ENCODE data around the gene ADAM22. TPM values are rescaled to one million over a fixed set of nuclear protein-coding genes. Genes with fewer than 3 reads are reported as not detected.

ADAM22 gene
- total RNA-seq, 4 donors from 2014 or later: 3.6 to 8.6 (median 5.1) TPM

- Histone ChIP-seq H3K4me3 (peak overlapping the region in 2 of 4 donors; percentile 92 to 93), H3K27ac (peak overlapping the region; percentile 4 to 94 (median 86)), H3K36me3 (peaks cover 0 to 40% (median 0%) of the 10 kb centered on the region in 3 donors), H3K9me3 (no peaks in the 10 kb centered on the region), H3K27me3 (no peaks in the 10 kb centered on the region), H3K4me1 (peaks cover 4 to 44% (median 12%) of the 10 kb centered on the region in 4 donors)
- 15 to 38% methylated on average over 1 of the region's 1 CpG for WGBS, 2 donors
- DNase-seq (ENCODE audit: low spot score in 2 of 2): no peak
- TF ChIP-seq CTCF (IDR thresholded peaks at IDR 0.05) (no peak), POLR2A (IDR thresholded peaks at IDR 0.05) (no peak), EP300 (IDR thresholded peaks at IDR 0.05) (no peak)
Observed at GRCh38 chr7:88217675-88218428, 283.8 kb downstream of the ADAM22 start.

GRCh38 chr7:88218429-88218745, 284.3 kb downstream of the ADAM22 start:
- no peak for TF ChIP-seq EP300 (IDR thresholded peaks at IDR 0.05)
- TF ChIP-seq CTCF (IDR thresholded peaks at IDR 0.05): no peak
- no peak for TF ChIP-seq POLR2A (IDR thresholded peaks at IDR 0.05)
- Histone ChIP-seq H3K4me3 (peak overlapping the region; percentile 92 to 97 (median 95)), H3K27ac (peak overlapping the region; percentile 4 to 94 (median 86)), H3K9me3 (no peaks in the 10 kb centered on the region), H3K36me3 (peaks cover 0 to 34% (median 0%) of the 10 kb centered on the region in 3 donors), H3K4me1 (peaks cover 4 to 44% (median 12%) of the 10 kb centered on the region in 4 donors), H3K27me3 (no peaks in the 10 kb centered on the region)
- DNase-seq (ENCODE audit: low spot score in 2 of 2): no peak
- WGBS, 2 donors: 32 to 36% methylated on average over 5 of the region's 5 CpGs

- Histone ChIP-seq H3K36me3 (peaks cover 0 to 28% (median 0%) of the 10 kb centered on the region in 3 donors), H3K4me1 (peaks cover 4 to 44% (median 12%) of the 10 kb centered on the region in 4 donors), H3K4me3 (peak overlapping the region; percentile 92 to 97 (median 95)), H3K27me3 (no peaks in the 10 kb centered on the region), H3K9me3 (no peaks in the 10 kb centered on the region), H3K27ac (peak overlapping the region; percentile 85 to 94 (median 88))
- no peak for TF ChIP-seq POLR2A (IDR thresholded peaks at IDR 0.05)
- peak in 1 of 2 donors; percentile 60 for TF ChIP-seq EP300 (IDR thresholded peaks at IDR 0.05)
- DNase-seq (ENCODE audit: low spot score in 2 of 2): peak; percentile 28 to 32
- WGBS, 2 donors: 0% methylated on average over 27 of the region's 27 CpGs
Observed at GRCh38 chr7:88218836-88219605, 285.0 kb downstream of the ADAM22 start.

- Histone ChIP-seq H3K9me3 (no peaks in the 10 kb centered on the region), H3K27me3 (no peaks in the 10 kb centered on the region), H3K4me1 (peaks cover 4 to 42% (median 12%) of the 10 kb centered on the region in 4 donors), H3K36me3 (peaks cover 0 to 20% (median 0%) of the 10 kb centered on the region in 3 donors), H3K4me3 (peak within 1 kb of the TSS; percentile 92 to 97 (median 95)), H3K27ac (peak within 1 kb of the TSS; percentile 85 to 94 (median 88))
- WGBS, 2 donors: 1% methylated on average over 47 to 75 of the region's 75 CpGs
- TF ChIP-seq CTCF (IDR thresholded peaks at IDR 0.05) (peak; percentile 93 to 97 (median 96)), EP300 (IDR thresholded peaks at IDR 0.05) (peak in 1 of 2 donors; percentile 78), POLR2A (IDR thresholded peaks at IDR 0.05) (peak; percentile 57 to 77)
- peak; percentile 67 to 79 for DNase-seq (ENCODE audit: low spot score in 2 of 2)
Observed at GRCh38 chr7:88219781-88220747, 286.0 kb downstream of the ADAM22 start, which contains the start of gene SRI. Gene SRI (minus strand): TSS chr7:88220038. CDS start chr7:88220026, 12 bp downstream.

- TF ChIP-seq EP300 (IDR thresholded peaks at IDR 0.05): no peak
- Histone ChIP-seq H3K27ac (no peak overlapping the region), H3K9me3 (no peaks in the 10 kb centered on the region), H3K36me3 (no peaks in the 10 kb centered on the region), H3K4me3 (no peak overlapping the region), H3K27me3 (no peaks in the 10 kb centered on the region), H3K4me1 (peaks cover 0 to 14% (median 1%) of the 10 kb centered on the region in 4 donors)
- no peak for DNase-seq (ENCODE audit: low spot score in 2 of 2)
- WGBS, 2 donors: 96 to 100% methylated on average over 2 of the region's 2 CpGs
Observed at GRCh38 chr7:88223265-88223664, 289.2 kb downstream of the ADAM22 start.
